ENCODE measurements around the gene SELPLG. TPM values are rescaled to one million over a fixed set of nuclear protein-coding genes. Genes with fewer than 3 reads are reported as not detected.

The SELPLG gene
- total and polyA plus RNA-seq, 2 of the 4 experiments (the other 2 are of a cell fraction): 3.2 to 10.8 TPM

DNA sequence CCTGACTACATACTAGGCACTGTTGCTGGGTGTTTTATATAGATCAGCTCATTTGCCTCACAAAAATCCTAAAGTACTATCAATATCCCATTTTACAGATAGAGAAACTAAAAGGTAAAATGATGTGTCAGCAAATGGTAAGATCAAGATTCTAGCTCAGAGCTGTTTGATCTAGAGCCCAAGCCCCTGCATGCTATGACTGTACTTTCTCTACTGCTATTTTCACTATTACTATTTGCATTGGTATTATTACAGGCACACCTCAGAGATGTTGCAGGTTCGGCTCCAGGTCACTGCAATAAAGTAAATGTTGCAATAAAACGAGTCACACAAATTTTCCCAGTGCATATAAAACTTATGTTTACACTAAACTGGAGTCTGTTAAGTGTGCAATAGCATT is 60.4 kb downstream of the SELPLG start:
- Histone ChIP-seq H3K56ac (ENCODE audit: extremely low read depth, insufficient read depth, low read length) (no peak overlapping the region), H3K4ac (ENCODE audit: low read depth, low read length) (no peak overlapping the region), H2BK15ac (ENCODE audit: low read depth, low read length) (no peak overlapping the region), H2BK120ac (ENCODE audit: low read depth, low read length) (no peak overlapping the region), H3K4me1 (ENCODE audit: control insufficient read depth, insufficient read depth, low read length) (no peaks in the 10 kb centered on the region), H4K5ac (ENCODE audit: low read depth, low read length) (no peak overlapping the region), H3K14ac (replicated peaks; ENCODE audit: low read depth, low read length) (no peak overlapping the region), H3K23ac (ENCODE audit: low read depth, low read length) (no peak overlapping the region), H3K27ac (ENCODE audit: insufficient read depth, low read length) (no peak overlapping the region), H3K27me3 (ENCODE audit: control insufficient read depth, insufficient read depth, low read length) (no peaks in the 10 kb centered on the region), H4K91ac (ENCODE audit: insufficient read depth, low read depth, low read length) (no peak overlapping the region), H2BK5ac (ENCODE audit: low read depth, low read length, poor library complexity, severe bottlenecking) (no peak overlapping the region), H3K9me1 (ENCODE audit: insufficient read depth, low read length) (no peaks in the 10 kb centered on the region; the same call in 1 of the 2 replicates), H3K79me1 (ENCODE audit: low read depth in 1 of 2, low read length in 2 of 2) (no peaks in the 10 kb centered on the region), H2AK9ac (replicated peaks; ENCODE audit: low read depth, low read length, poor library complexity) (no peak overlapping the region), H4K20me1 (ENCODE audit: insufficient read depth, low read length) (no peaks in the 10 kb centered on the region), H2BK20ac (ENCODE audit: low read depth, low read length) (no peak overlapping the region; the same call in 1 of the 2 replicates), H3K18ac (ENCODE audit: low read depth, low read length) (no peak overlapping the region), H3K36me3 (ENCODE audit: control insufficient read depth, insufficient read depth, low read length) (peaks cover 9% of the 10 kb centered on the region), H3K4me3 (ENCODE audit: insufficient read depth, low read depth, low read length) (no peak overlapping the region), H2AK5ac (ENCODE audit: low read depth, low read length) (no peak overlapping the region), H2AFZ (replicated peaks; ENCODE audit: low read length, poor library complexity) (no peak overlapping the region), H3K9ac (ENCODE audit: low read depth, low read length) (no peak overlapping the region), H3K4me2 (ENCODE audit: low read depth, low read length) (no peak overlapping the region), H4K8ac (ENCODE audit: low read depth in 2 of 2, low read length in 2 of 2) (no peak overlapping the region), H3K9me3 (ENCODE audit: control insufficient read depth, insufficient read depth, low read length) (no peaks in the 10 kb centered on the region)
- no CpG with 5 or more reads among the region's 2 CpGs for WGBS, 2 experiments (ENCODE audit: extremely low coverage in 2 of 2, insufficient read length in 1 of 2)
- dilution Hi-C loops (cut with HindIII; ENCODE audit: low sequenced_read_pairs, unreplicated experiment): no loop called here
- TF ChIP-seq MAFK (IDR thresholded peaks at IDR 0.05; ENCODE audit: low read depth, low read length) (peak; percentile 97), CEBPB (IDR thresholded peaks at IDR 0.05; ENCODE audit: low read depth, low read length) (peak; percentile 42; the same call in 1 of the 2 replicates)
- TF ChIP-seq, protein P1, sequence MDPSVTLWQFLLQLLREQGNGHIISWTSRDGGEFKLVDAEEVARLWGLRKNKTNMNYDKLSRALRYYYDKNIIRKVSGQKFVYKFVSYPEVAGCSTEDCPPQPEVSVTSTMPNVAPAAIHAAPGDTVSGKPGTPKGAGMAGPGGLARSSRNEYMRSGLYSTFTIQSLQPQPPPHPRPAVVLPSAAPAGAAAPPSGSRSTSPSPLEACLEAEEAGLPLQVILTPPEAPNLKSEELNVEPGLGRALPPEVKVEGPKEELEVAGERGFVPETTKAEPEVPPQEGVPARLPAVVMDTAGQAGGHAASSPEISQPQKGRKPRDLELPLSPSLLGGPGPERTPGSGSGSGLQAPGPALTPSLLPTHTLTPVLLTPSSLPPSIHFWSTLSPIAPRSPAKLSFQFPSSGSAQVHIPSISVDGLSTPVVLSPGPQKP (IDR thresholded peaks at IDR 0.05; ENCODE audit: borderline replicate concordance, low read depth, low read length): no peak
- intact Hi-C loops (cut with micrococcal nuclease): no loop called here
- in situ Hi-C loops (cut with MboI; ENCODE audit: low sequenced_read_pairs): no loop called here
- ChIA-PET POLR2A (ENCODE audit: unreplicated experiment) (no interaction called here), CTCF (interaction anchor here (0.6 to 6.5 kb wide), 5 partner anchors 40 to 970 kb away, joined by 3 to 37 read pairs (median 7); no protein-coding TSS in a partner anchor)
- DNase-seq (no peak), ATAC-seq (ENCODE audit: low read depth) (no peak)
- no TSS peak for BruUV-seq (replicated peaks)

Measured in IMR-90 (cell line).